CD4-positive, alpha-beta T cell treated with Interleukin-15 for 4 hours (primary cell): ENCODE results near the gene ATAT1.

Experiments used
- DNase-seq: peaks from one replicate; pipeline ENCODE4 v3.0.0-alpha.2; 2020; ENCODE audit warnings: low spot score

Gene ATAT1

GRCh38 chr6:30626484-30627366 is at the start of gene ATAT1:
Gene ATAT1, plus strand, starts transcription at chr6:30626874.
- peak; percentile 87 for DNase-seq

GRCh38 chr6:30578051-30578450 is 48.6 kb upstream of the ATAT1 start:
- no peak for DNase-seq

- no peak for DNase-seq
These were observed 42.8 kb upstream of the ATAT1 start for GRCh38 chr6:30583921-30584320.

- no peak for DNase-seq
These were observed 36.8 kb upstream of the ATAT1 start for GRCh38 chr6:30589754-30590358.

- no peak for DNase-seq
These were observed 36.2 kb upstream of the ATAT1 start for GRCh38 chr6:30590509-30590908.

- no peak for DNase-seq
These were observed 35.7 kb upstream of the ATAT1 start for GRCh38 chr6:30591008-30591407.

- DNase-seq: no peak
These were observed 34.4 kb upstream of the ATAT1 start for GRCh38 chr6:30592287-30592686.

GRCh38 chr6:30597315-30598144 is 29.1 kb upstream of the ATAT1 start:
- peak; percentile 83 for DNase-seq

- DNase-seq: no peak
These were observed 27.6 kb upstream of the ATAT1 start for GRCh38 chr6:30598912-30599624.

GRCh38 chr6:30599625-30600324 is 26.9 kb upstream of the ATAT1 start:
- DNase-seq: no peak

GRCh38 chr6:30600451-30600961 is 26.2 kb upstream of the ATAT1 start:
- no peak for DNase-seq

GRCh38 chr6:30601436-30601814 is 25.2 kb upstream of the ATAT1 start:
- no peak for DNase-seq

- no peak for DNase-seq
These were observed 24.6 kb upstream of the ATAT1 start for GRCh38 chr6:30601815-30602641.

- no peak for DNase-seq
These were observed 22.7 kb upstream of the ATAT1 start for GRCh38 chr6:30603961-30604360.

- no peak for DNase-seq
These were observed 16.6 kb upstream of the ATAT1 start for GRCh38 chr6:30610065-30610464.

GRCh38 chr6:30611150-30611855 is 15.4 kb upstream of the ATAT1 start:
- no peak for DNase-seq

- no peak for DNase-seq
These were observed 14.8 kb upstream of the ATAT1 start for GRCh38 chr6:30611856-30612194.

- DNase-seq: no peak
These were observed 14.5 kb upstream of the ATAT1 start for GRCh38 chr6:30612213-30612612.

GRCh38 chr6:30612687-30613248 is 13.9 kb upstream of the ATAT1 start:
- no peak for DNase-seq
